Measurements from ENCODE around the gene MGAT5B.
"Not testable (repeated sequence)": the region's sequence is repeated elsewhere in the genome, so short reads cannot be mapped to it uniquely, and the experiment has no call there.

MGAT5B gene

GRCh38 chr17:76953946-76954345, 85.7 kb downstream of the MGAT5B start:
- DNase-seq, result no peak

- no peak for DNase-seq
Measured at GRCh38 chr17:76955191-76955590, 87.0 kb downstream of the MGAT5B start.

GRCh38 chr17:76956846-76957540, 88.8 kb downstream of the MGAT5B start:
- DNase-seq, result no peak

GRCh38 chr17:76957678-76958464, 89.7 kb downstream of the MGAT5B start:
- no peak for DNase-seq

- DNase-seq, result no peak
Measured at GRCh38 chr17:76958974-76959373, 90.8 kb downstream of the MGAT5B start.

GRCh38 chr17:76961869-76962268, 93.7 kb downstream of the MGAT5B start:
- no peak for DNase-seq

GRCh38 chr17:76962858-76963257, 94.7 kb downstream of the MGAT5B start:
- no peak for DNase-seq

- DNase-seq, result no peak
Measured at GRCh38 chr17:76966016-76966415, 97.8 kb downstream of the MGAT5B start.

GRCh38 chr17:76966486-76967181, 98.4 kb downstream of the MGAT5B start:
- no peak for DNase-seq

- no peak for DNase-seq
Measured at GRCh38 chr17:76967762-76968161, 99.6 kb downstream of the MGAT5B start.

- peak; percentile 35 for DNase-seq
Measured at GRCh38 chr17:76968707-76969597, 100.7 kb downstream of the MGAT5B start.

GRCh38 chr17:76969598-76970172, 101.5 kb downstream of the MGAT5B start:
- peak; percentile 21 for DNase-seq

GRCh38 chr17:76970228-76970627, 102.0 kb downstream of the MGAT5B start:
- DNase-seq, result not testable (repeated sequence)

GRCh38 chr17:76972046-76972641, 103.9 kb downstream of the MGAT5B start:
- DNase-seq, result no peak

GRCh38 chr17:76973040-76973439, 104.8 kb downstream of the MGAT5B start:
- no peak for DNase-seq

GRCh38 chr17:76974721-76975120, 106.5 kb downstream of the MGAT5B start:
- DNase-seq, result no peak

- not testable (repeated sequence) for DNase-seq
Measured at GRCh38 chr17:76978050-76978449, 109.8 kb downstream of the MGAT5B start.

GRCh38 chr17:76981545-76982295, 113.5 kb downstream of the MGAT5B start:
- no peak for DNase-seq

- no peak for DNase-seq
Measured at GRCh38 chr17:76982408-76983074, 114.3 kb downstream of the MGAT5B start.

GRCh38 chr17:76983075-76983775, 115.0 kb downstream of the MGAT5B start:
- no peak for DNase-seq
